NOMO-1 treated with dmso at 0.1 percent for 144 hours (cell line): ENCODE measurements around the gene NPEPL1.
"Not testable (repeated sequence)": the region's sequence is repeated elsewhere in the genome, so short reads cannot be mapped to it uniquely, and the experiment has no call there.

Experiments
- DNase-seq: peaks from one replicate; lab custom pipeline; 2025; ENCODE audit not compliant: unreplicated experiment; lab: John Stamatoyannopoulos, UW

The NPEPL1 gene

GRCh38 chr20:58737198-58737597, 44.6 kb downstream of the NPEPL1 start:
- no peak for DNase-seq

- DNase-seq: no peak
Observed at GRCh38 chr20:58740356-58741308, 48.0 kb downstream of the NPEPL1 start.

- no peak for DNase-seq
Observed at GRCh38 chr20:58741384-58741783, 48.8 kb downstream of the NPEPL1 start.

- DNase-seq: no peak
Observed at GRCh38 chr20:58742668-58743566, 50.3 kb downstream of the NPEPL1 start.

GRCh38 chr20:58743929-58744534, 51.4 kb downstream of the NPEPL1 start:
- DNase-seq: no peak

- no peak for DNase-seq
Observed at GRCh38 chr20:58744836-58745235, 52.2 kb downstream of the NPEPL1 start.

GRCh38 chr20:58745391-58745790, 52.8 kb downstream of the NPEPL1 start:
- DNase-seq: no peak

GRCh38 chr20:58746620-58747019, 54.0 kb downstream of the NPEPL1 start:
- no peak for DNase-seq

GRCh38 chr20:58747211-58747610, 54.6 kb downstream of the NPEPL1 start:
- no peak for DNase-seq

- no peak for DNase-seq
Observed at GRCh38 chr20:58748618-58749017, 56.0 kb downstream of the NPEPL1 start.

- no peak for DNase-seq
Observed at GRCh38 chr20:58749098-58749769, 56.6 kb downstream of the NPEPL1 start.

- no peak for DNase-seq
Observed at GRCh38 chr20:58749979-58750378, 57.4 kb downstream of the NPEPL1 start.

GRCh38 chr20:58750706-58751105, 58.1 kb downstream of the NPEPL1 start:
- not testable (repeated sequence) for DNase-seq

- no peak for DNase-seq
Observed at GRCh38 chr20:58751979-58752378, 59.4 kb downstream of the NPEPL1 start.

- no peak for DNase-seq
Observed at GRCh38 chr20:58752565-58752964, 60.0 kb downstream of the NPEPL1 start.

- DNase-seq: no peak
Observed at GRCh38 chr20:58753267-58753921, 60.8 kb downstream of the NPEPL1 start.

GRCh38 chr20:58753922-58754551, 61.4 kb downstream of the NPEPL1 start:
- DNase-seq: no peak

- no peak for DNase-seq
Observed at GRCh38 chr20:58754584-58754983, 62.0 kb downstream of the NPEPL1 start.

GRCh38 chr20:58755062-58755697, 62.6 kb downstream of the NPEPL1 start:
- no peak for DNase-seq
